ELF-1 (cell line): Measurements from ENCODE around the gene PCK1.

Experiments
- DNase-seq: peaks from one replicate; pipeline ENCODE4 v3.0.0-alpha.2; 2016; ENCODE audit warnings: low read depth, low spot score

PCK1 gene

GRCh38 chr20:57559658-57560553, 1.0 kb upstream of the PCK1 start:
- no peak for DNase-seq

GRCh38 chr20:57561356-57562279, 708 bp downstream of the PCK1 start:
- DNase-seq, result no peak

GRCh38 chr20:57562541-57563465, 1.9 kb downstream of the PCK1 start:
- no peak for DNase-seq

- no peak for DNase-seq
Observed at GRCh38 chr20:57563522-57563921, 2.6 kb downstream of the PCK1 start.

GRCh38 chr20:57564180-57564802, 3.4 kb downstream of the PCK1 start:
- DNase-seq, result no peak

GRCh38 chr20:57564951-57565642, 4.2 kb downstream of the PCK1 start:
- no peak for DNase-seq

GRCh38 chr20:57566399-57566798, 5.5 kb downstream of the PCK1 start:
- DNase-seq, result no peak

GRCh38 chr20:57566803-57567459, 6.0 kb downstream of the PCK1 start:
- DNase-seq, result no peak

- DNase-seq, result no peak
Observed at GRCh38 chr20:57567471-57568079, 6.7 kb downstream of the PCK1 start.

- peak; percentile 47 for DNase-seq
Observed at GRCh38 chr20:57568088-57568896, 7.4 kb downstream of the PCK1 start.

- no peak for DNase-seq
Observed at GRCh38 chr20:57568960-57569359, 8.1 kb downstream of the PCK1 start.

GRCh38 chr20:57570145-57570850, 9.4 kb downstream of the PCK1 start:
- DNase-seq, result no peak

- DNase-seq, result no peak
Observed at GRCh38 chr20:57570920-57571319, 10.0 kb downstream of the PCK1 start.

- no peak for DNase-seq
Observed at GRCh38 chr20:57571782-57572416, 11.0 kb downstream of the PCK1 start.

GRCh38 chr20:57573242-57573641, 12.3 kb downstream of the PCK1 start:
- no peak for DNase-seq

GRCh38 chr20:57573894-57574293, 13.0 kb downstream of the PCK1 start:
- no peak for DNase-seq

- no peak for DNase-seq
Observed at GRCh38 chr20:57574954-57575353, 14.0 kb downstream of the PCK1 start.
